Heart left ventricle (tissue), 16 donors: ENCODE data around the gene SLC9A3. TPM values are rescaled to one million over a fixed set of nuclear protein-coding genes. Genes with fewer than 3 reads are reported as not detected.
A peak's percentile ranks its signal among the peaks of the same experiment; 100 is the strongest.

Experiments used
- ATAC-seq, 4 donors: fragments of 200-7000 bp; cut with Tn5 transposase; one replicate each; pipeline ENCODE4 v1.9.1; 2020 to 2022; ENCODE audit warnings: moderate library complexity in 4 of 4, mild to moderate bottlenecking in 3 of 4, moderate number of reproducible peaks in 1 of 4
- DNase-seq, 5 donors: peaks; one replicate each; pipeline ENCODE4 v3.0.0-alpha.2; 2020
- H3K27ac ChIP-seq, 12 donors: fragments of 200-600 bp; sonication (generic) in 4 of 12; one replicate each; pipeline versions ENCODE4 v1.5.0 to v1.8.0; 2016 to 2022; ENCODE audit warnings: mild to moderate bottlenecking in 2 of 12
- H3K27me3 ChIP-seq, 9 donors: fragments of 200-600 bp; sonication (generic) in 2 of 9; one replicate each; pipeline versions ENCODE4 v1.5.1 to v1.8.0; 2016 to 2022; ENCODE audit warnings: mild to moderate bottlenecking in 3 of 9
- H3K36me3 ChIP-seq, 9 donors: fragments of 200-600 bp; sonication (generic) in 2 of 9; one replicate each; pipeline versions ENCODE4 v1.5.0 to v1.8.0; 2018 to 2022; ENCODE audit warnings: mild to moderate bottlenecking in 2 of 9
- H3K4me1 ChIP-seq, 12 donors: fragments of 200-600 bp; sonication (generic) in 4 of 12; one replicate each; pipeline versions ENCODE4 v1.5.0 to v1.8.0; 2016 to 2022; ENCODE audit warnings: mild to moderate bottlenecking in 3 of 12
- H3K4me3 ChIP-seq, 12 donors: fragments of 200-600 bp; sonication (generic) in 4 of 12; one replicate each; pipeline versions ENCODE4 v1.5.0 to v1.8.0; 2017 to 2022; ENCODE audit warnings: mild to moderate bottlenecking in 9 of 12, moderate library complexity in 4 of 12
- H3K9me3 ChIP-seq, 12 donors: fragments of 200-600 bp; sonication (generic) in 4 of 12; one replicate each; pipeline versions ENCODE4 v1.5.0 to v1.8.0; 2016 to 2022; ENCODE audit warnings: mild to moderate bottlenecking in 1 of 12
- CTCF ChIP-seq, 12 donors: fragments of 200-600 bp; sonication (generic) in 4 of 12; IDR thresholded peaks; one replicate each; pipeline versions ENCODE4 v1.5.0 to v1.8.0; 2018 to 2022; ENCODE audit warnings: antibody characterized with exemption in 12 of 12, mild to moderate bottlenecking in 5 of 12
- POLR2A ChIP-seq, 2 donors: fragments of 450-650 bp; IDR thresholded peaks; one replicate each; pipeline ENCODE4 v1.6.1; 2017; ENCODE audit warnings: antibody characterized with exemption in 2 of 2, mild to moderate bottlenecking in 2 of 2, moderate library complexity in 2 of 2
- WGBS, 4 donors: extraction: QIAGEN DNeasy Blood & Tissue Kit in 2 of 4; methylation state at CpG; one replicate each; pipeline versions ENCODE4 v1.1.5 to v1.1.7; 2013 to 2018; 5-methylcytosine and 5-hydroxymethylcytosine counted together
- intact Hi-C, 10 donors: fragments of 100-400 bp; cut with DNase I; formaldehyde crosslinking; loops; one replicate each; pipeline versions ENCODE4 v1.11.1 to v1.14.2; 2022
- polyA plus RNA-seq, 2 donors: library from polyadenylated mRNA; stranded (reverse); fragments of 200-250 nt; gene quantifications; one replicate each; pipeline ENCODE4 v1.2.3, GENCODE V29; 2013
- total RNA-seq, 9 donors: library from RNA; depleted of rRNA in 2 of 9; stranded (reverse); fragments of >200 nt in 2 of 9; fragmentation: NEBNext Ultra II Directional in 3 of 9; extraction: Animal tissue kit (Norgen Biotek cat#: 25700) in 3 of 9; gene quantifications; one replicate each; pipeline versions ENCODE4 v1.1.0 to v1.2.4, GENCODE V29; 2016 to 2023
- donor health status: ischemic (EF 13 %, LVEDD 7.1; RV severe dilation, severe dysfunction).
- donor health status: healthy with polysubstance abuse.
- donor health status: DM: no; HTN: yes; CAD: no.
- donor health status: DM: no; HTN: no; CAD: no.
- donor health status: ischemic (EF 25% LVEDD 6.9; RV normal size, moderate dysfunction).
- donor health status: ischemic (EF 25% LVEDD 5.7; RV mildly dilated, moderate dysfunction).
- donor health status: healthy.
- donor health status: DM: yes; HTN: yes; CAD: no.
- donor health status: ischemic (EF 35%, LVEDD 5.7; RV mildly dilated, moderate dysfunction).
- donor health status: nonischemic (EF 11% LVEDD 7.7; RV severe dilation, severe dysfunction).
- donor health status: DM: yes; HTN: yes; CAD: no.
- donor health status: PGD.
- donor health status: ischemic (EF 29% LVEDD 5.4; RV normal size, mild dysfunction).
- donor health status: nonischemic (EF 23%, LVEDD 6.1; RV moderate dilation, normal function).

SLC9A3 gene
- total and polyA plus RNA-seq, 11 donors, result 0.50 to 3.8 (median 1.0) TPM

GRCh38 chr5:566636-567309 is 42.5 kb upstream of the SLC9A3 start:
- ATAC-seq (no peak), DNase-seq (no peak)
- Histone ChIP-seq H3K36me3 (no peaks in the 10 kb centered on the region), H3K27me3 (peaks cover 9 to 56% (median 27%) of the 10 kb centered on the region in 9 donors), H3K4me1 (no peaks in the 10 kb centered on the region), H3K4me3 (no peak overlapping the region), H3K9me3 (no peaks in the 10 kb centered on the region), H3K27ac (no peak overlapping the region)
- intact Hi-C loops, result no loop called here
- 82 to 86% (median 85%) methylated on average over 16 of the region's 16 CpGs for WGBS, 4 donors
- no peak for TF ChIP-seq POLR2A (IDR thresholded peaks at IDR 0.05)
- no peak for TF ChIP-seq CTCF (IDR thresholded peaks at IDR 0.05)

GRCh38 chr5:565782-566440 is 41.7 kb upstream of the SLC9A3 start:
- no peak for ATAC-seq
- 38 to 54% (median 42%) methylated on average over 9 to 20 of the region's 20 CpGs for WGBS, 4 donors
- H3K27me3 ChIP-seq, result peaks cover 9 to 56% (median 34%) of the 10 kb centered on the region in 9 donors

GRCh38 chr5:561408-561807 is 37.2 kb upstream of the SLC9A3 start:
- Histone ChIP-seq H3K27me3 (peaks cover 0 to 37% (median 12%) of the 10 kb centered on the region in 9 donors), H3K9me3 (no peaks in the 10 kb centered on the region), H3K4me3 (no peak overlapping the region), H3K4me1 (no peaks in the 10 kb centered on the region), H3K36me3 (no peaks in the 10 kb centered on the region), H3K27ac (no peak overlapping the region)
- intact Hi-C loops, result no loop called here
- DNase-seq (peak in 2 of 5 donors; percentile 9 to 10), ATAC-seq (no peak)
- TF ChIP-seq POLR2A (IDR thresholded peaks at IDR 0.05), result no peak
- TF ChIP-seq CTCF (IDR thresholded peaks at IDR 0.05), result no peak
- WGBS, 4 donors, result 38 to 75% (median 63%) methylated on average over 7 to 21 of the region's 21 CpGs

More at GRCh38 chr5:565782-566440, 41.7 kb upstream of the SLC9A3 start:
- Histone ChIP-seq H3K27ac (no peak overlapping the region), H3K9me3 (no peaks in the 10 kb centered on the region), H3K36me3 (no peaks in the 10 kb centered on the region), H3K4me1 (no peaks in the 10 kb centered on the region), H3K4me3 (no peak overlapping the region)
- intact Hi-C loops, result no loop called here
- TF ChIP-seq POLR2A (IDR thresholded peaks at IDR 0.05) (no peak), CTCF (IDR thresholded peaks at IDR 0.05) (no peak)
- DNase-seq, result peak in 1 of 5 donors; percentile 11

GRCh38 chr5:560792-561166 is 36.5 kb upstream of the SLC9A3 start:
- peaks cover 0 to 30% (median 7%) of the 10 kb centered on the region in 9 donors for H3K27me3 ChIP-seq
- intact Hi-C loops, result no loop called here
- no peaks in the 10 kb centered on the region for H3K4me1 ChIP-seq
- TF ChIP-seq CTCF (IDR thresholded peaks at IDR 0.05) (no peak), POLR2A (IDR thresholded peaks at IDR 0.05) (no peak)
- peak in 2 of 5 donors; percentile 6 to 12 for DNase-seq
- ATAC-seq, result no peak
- 68 to 78% (median 73%) methylated on average over 12 of the region's 12 CpGs for WGBS, 4 donors
- no peak overlapping the region for H3K27ac ChIP-seq
- H3K9me3 ChIP-seq, result no peaks in the 10 kb centered on the region
- no peak overlapping the region for H3K4me3 ChIP-seq
- H3K36me3 ChIP-seq, result no peaks in the 10 kb centered on the region
